Measurements from ENCODE around the gene SLC25A48. TPM values are rescaled to one million over a fixed set of nuclear protein-coding genes. Genes with fewer than 3 reads are reported as not detected.
"Not testable (repeated sequence)": the region's sequence is repeated elsewhere in the genome, so short reads cannot be mapped to it uniquely, and the experiment has no call there.

SLC25A48 gene
- total RNA-seq, 1 donor from 2014 or later, result not detected

DNA sequence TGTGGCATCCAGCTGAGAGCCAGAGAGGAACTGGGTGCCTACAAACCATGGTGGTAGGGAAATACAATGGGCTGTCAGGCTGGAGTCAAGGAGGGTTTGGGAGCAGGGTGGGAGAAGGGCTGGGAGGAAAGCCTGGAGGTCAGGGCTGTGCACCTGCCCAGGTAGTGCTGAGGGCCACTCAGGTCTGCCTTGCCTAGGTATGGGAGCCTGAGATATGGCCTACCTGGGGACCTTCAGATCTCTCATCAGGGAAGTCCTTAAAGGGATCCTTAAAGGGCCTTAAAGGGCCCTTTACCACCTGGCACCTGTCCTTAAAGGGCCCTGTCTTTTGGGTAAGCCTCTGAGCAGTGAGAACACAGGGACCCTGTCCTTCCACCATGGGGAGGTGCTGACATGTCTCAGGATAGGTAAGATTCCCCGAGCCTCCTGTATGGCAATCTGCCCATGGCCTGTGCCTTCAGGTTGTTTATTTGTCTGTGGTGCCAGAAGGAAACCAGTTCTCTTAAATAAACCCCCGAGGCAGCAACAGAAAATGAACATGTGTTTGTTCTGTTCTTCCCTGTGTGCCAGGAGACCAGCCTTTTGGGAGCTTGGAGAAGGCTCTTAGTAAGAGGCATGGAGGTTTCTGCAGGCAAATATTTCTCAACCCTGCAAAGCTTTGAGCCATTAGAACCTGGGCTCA, 23.3 kb downstream of the SLC25A48 start:
- TF ChIP-seq CTCF (conservative IDR thresholded peaks at IDR 0.05; ENCODE audit: low read depth, low read length), result no peak
- DNase-seq (ENCODE audit: low read depth), result no peak
- H3K4me3 ChIP-seq (ENCODE audit: low read depth, low read length), result no peak overlapping the region

DNA sequence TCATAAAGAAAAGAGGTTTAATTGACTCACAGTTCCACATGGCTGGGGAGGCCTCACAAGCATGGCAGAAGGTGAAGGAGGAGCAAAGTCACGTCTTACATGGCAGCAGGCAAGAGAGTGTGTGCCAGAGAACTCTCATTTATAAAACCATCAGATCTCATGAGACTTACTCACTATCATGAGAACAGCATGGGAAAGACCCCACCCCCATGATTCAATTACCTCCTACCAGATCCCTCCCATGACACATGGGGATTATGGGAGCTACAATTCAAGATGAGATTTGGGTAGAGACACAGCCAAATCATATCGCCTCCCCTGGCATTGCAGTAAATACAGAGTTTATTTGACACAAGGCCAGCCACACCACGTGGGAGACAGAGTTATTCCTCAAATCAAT, 24.7 kb downstream of the SLC25A48 start:
- DNase-seq (ENCODE audit: low read depth); H3K4me3 ChIP-seq (ENCODE audit: low read depth, low read length): not testable (repeated sequence)

- no peak overlapping the region for H3K4me3 ChIP-seq (ENCODE audit: low read depth, low read length)
- TF ChIP-seq CTCF (conservative IDR thresholded peaks at IDR 0.05; ENCODE audit: low read depth, low read length), result no peak
- no peak for DNase-seq (ENCODE audit: low read depth)
These were observed 25.2 kb downstream of the SLC25A48 start for GRCh38 chr5:135859641-135860040.

GRCh38 chr5:135861641-135862040, 27.2 kb downstream of the SLC25A48 start:
- no peak for TF ChIP-seq CTCF (conservative IDR thresholded peaks at IDR 0.05; ENCODE audit: low read depth, low read length)
- DNase-seq (ENCODE audit: low read depth), result no peak
- no peak overlapping the region for H3K4me3 ChIP-seq (ENCODE audit: low read depth, low read length)

DNA sequence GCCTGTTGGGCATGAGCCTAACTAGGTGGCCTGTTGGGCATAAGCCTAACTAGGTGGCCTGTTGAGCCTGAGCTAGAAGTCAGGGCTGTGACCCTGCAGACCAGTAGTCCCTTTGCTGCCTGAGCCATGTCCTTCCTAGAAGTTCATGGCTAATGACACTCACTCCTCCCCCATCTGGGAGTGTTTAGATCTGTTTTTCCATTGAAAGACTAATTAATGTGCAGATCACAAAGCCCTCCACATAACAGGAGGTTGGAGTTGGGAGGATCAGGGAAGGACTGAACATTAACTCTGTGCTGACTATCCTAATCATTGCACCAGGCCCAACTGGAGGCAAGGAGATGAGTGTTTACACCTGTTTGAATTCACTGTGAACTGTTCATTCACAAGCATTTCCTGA, 27.6 kb downstream of the SLC25A48 start:
- DNase-seq (ENCODE audit: low read depth), result no peak
- no peak for TF ChIP-seq CTCF (conservative IDR thresholded peaks at IDR 0.05; ENCODE audit: low read depth, low read length)
- H3K4me3 ChIP-seq (ENCODE audit: low read depth, low read length), result no peak overlapping the region

DNA sequence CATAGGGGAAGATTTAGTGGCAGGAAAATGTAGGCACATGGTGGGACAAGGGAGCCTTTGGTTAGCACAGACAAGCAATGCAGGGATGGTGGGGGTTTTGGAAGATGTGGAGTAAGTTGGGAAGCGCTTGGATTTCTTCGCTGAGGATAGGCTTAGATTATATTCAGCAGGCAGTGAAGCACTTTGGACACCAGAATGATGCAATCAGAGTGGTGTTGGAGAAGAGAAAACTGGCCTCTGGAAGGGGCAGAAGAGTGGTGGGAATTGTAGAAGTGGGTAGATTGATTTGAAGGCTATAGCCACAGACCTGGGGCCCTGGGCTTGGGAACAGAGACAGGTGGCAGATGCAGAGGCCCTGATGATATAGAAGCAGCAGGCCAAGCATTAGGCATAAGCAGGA, 28.3 kb downstream of the SLC25A48 start:
- H3K4me3 ChIP-seq (ENCODE audit: low read depth, low read length), result no peak overlapping the region

More for the DNA sequence above, 28.3 kb downstream of the SLC25A48 start:
- no peak for DNase-seq (ENCODE audit: low read depth)
- no peak for TF ChIP-seq CTCF (conservative IDR thresholded peaks at IDR 0.05; ENCODE audit: low read depth, low read length)

Data from epithelial cell of proximal tubule (primary cell).